GM21526 (cell line): ENCODE results near the gene ROCK2.
"Not testable (repeated sequence)": the region's sequence is repeated elsewhere in the genome, so short reads cannot be mapped to it uniquely, and the experiment has no call there.

Experiments used
- ATAC-seq: cut with Tn5 transposase; IDR thresholded peaks from one replicate; pipeline ENCODE4 v1.9.1; 2021; ENCODE audit warnings: moderate library complexity; ENCODE audit not compliant: unreplicated experiment, low FRiP score

The ROCK2 gene

GRCh38 chr2:11280713-11281112 lies 63.7 kb downstream of the ROCK2 start:
- ATAC-seq: no peak

GRCh38 chr2:11279398-11279797 lies 65.0 kb downstream of the ROCK2 start:
- no peak for ATAC-seq

GRCh38 chr2:11278219-11278618 lies 66.2 kb downstream of the ROCK2 start:
- no peak for ATAC-seq

GRCh38 chr2:11275910-11276309 lies 68.5 kb downstream of the ROCK2 start:
- no peak for ATAC-seq

- no peak for ATAC-seq
These were observed 73.5 kb downstream of the ROCK2 start for GRCh38 chr2:11270891-11271290.

- ATAC-seq: no peak
These were observed 76.5 kb downstream of the ROCK2 start for GRCh38 chr2:11267931-11268330.

- ATAC-seq: no peak
These were observed 79.6 kb downstream of the ROCK2 start for GRCh38 chr2:11264818-11265217.

GRCh38 chr2:11264007-11264406 lies 80.4 kb downstream of the ROCK2 start:
- ATAC-seq: no peak

- no peak for ATAC-seq
These were observed 81.3 kb downstream of the ROCK2 start for GRCh38 chr2:11263177-11263576.

- ATAC-seq: not testable (repeated sequence)
These were observed 82.0 kb downstream of the ROCK2 start for GRCh38 chr2:11262438-11262837.

- ATAC-seq: not testable (repeated sequence)
These were observed 82.9 kb downstream of the ROCK2 start for GRCh38 chr2:11261564-11261963.

GRCh38 chr2:11260979-11261378 lies 83.5 kb downstream of the ROCK2 start:
- no peak for ATAC-seq

GRCh38 chr2:11257964-11258363 lies 86.5 kb downstream of the ROCK2 start:
- no peak for ATAC-seq

GRCh38 chr2:11257078-11257477 lies 87.4 kb downstream of the ROCK2 start:
- no peak for ATAC-seq

- ATAC-seq: no peak
These were observed 88.3 kb downstream of the ROCK2 start for GRCh38 chr2:11256166-11256565.

- no peak for ATAC-seq
These were observed 90.3 kb downstream of the ROCK2 start for GRCh38 chr2:11254100-11254536.

GRCh38 chr2:11252458-11252857 lies 92.0 kb downstream of the ROCK2 start:
- ATAC-seq: not testable (repeated sequence)

GRCh38 chr2:11250400-11251196 lies 93.8 kb downstream of the ROCK2 start:
- ATAC-seq: no peak

GRCh38 chr2:11245322-11245721 lies 99.1 kb downstream of the ROCK2 start:
- no peak for ATAC-seq

- no peak for ATAC-seq
These were observed 100.2 kb downstream of the ROCK2 start for GRCh38 chr2:11244091-11244826.

GRCh38 chr2:11243512-11243911 lies 100.9 kb downstream of the ROCK2 start:
- ATAC-seq: no peak
